Renal cortical epithelial cell (primary cell): Measurements from ENCODE around the gene AADACL3. TPM values are rescaled to one million over a fixed set of nuclear protein-coding genes. Genes with fewer than 3 reads are reported as not detected.
"Not testable (repeated sequence)": the region's sequence is repeated elsewhere in the genome, so short reads cannot be mapped to it uniquely, and the experiment has no call there.

Experiments
- DNase-seq: peaks from one replicate; pipeline ENCODE4 v3.0.0-alpha.2; 2011; ENCODE audit warnings: low read depth
- total RNA-seq: library from RNA; depleted of rRNA; stranded (reverse); fragments of >200 nt; gene quantifications from 2 replicates; pipeline ENCODE4 v1.2.3, GENCODE V29; 2014

Gene AADACL3, protein sequence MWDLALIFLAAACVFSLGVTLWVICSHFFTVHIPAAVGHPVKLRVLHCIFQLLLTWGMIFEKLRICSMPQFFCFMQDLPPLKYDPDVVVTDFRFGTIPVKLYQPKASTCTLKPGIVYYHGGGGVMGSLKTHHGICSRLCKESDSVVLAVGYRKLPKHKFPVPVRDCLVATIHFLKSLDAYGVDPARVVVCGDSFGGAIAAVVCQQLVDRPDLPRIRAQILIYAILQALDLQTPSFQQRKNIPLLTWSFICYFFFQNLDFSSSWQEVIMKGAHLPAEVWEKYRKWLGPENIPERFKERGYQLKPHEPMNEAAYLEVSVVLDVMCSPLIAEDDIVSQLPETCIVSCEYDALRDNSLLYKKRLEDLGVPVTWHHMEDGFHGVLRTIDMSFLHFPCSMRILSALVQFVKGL
- total RNA-seq: not detected in 2 replicates

DNA sequence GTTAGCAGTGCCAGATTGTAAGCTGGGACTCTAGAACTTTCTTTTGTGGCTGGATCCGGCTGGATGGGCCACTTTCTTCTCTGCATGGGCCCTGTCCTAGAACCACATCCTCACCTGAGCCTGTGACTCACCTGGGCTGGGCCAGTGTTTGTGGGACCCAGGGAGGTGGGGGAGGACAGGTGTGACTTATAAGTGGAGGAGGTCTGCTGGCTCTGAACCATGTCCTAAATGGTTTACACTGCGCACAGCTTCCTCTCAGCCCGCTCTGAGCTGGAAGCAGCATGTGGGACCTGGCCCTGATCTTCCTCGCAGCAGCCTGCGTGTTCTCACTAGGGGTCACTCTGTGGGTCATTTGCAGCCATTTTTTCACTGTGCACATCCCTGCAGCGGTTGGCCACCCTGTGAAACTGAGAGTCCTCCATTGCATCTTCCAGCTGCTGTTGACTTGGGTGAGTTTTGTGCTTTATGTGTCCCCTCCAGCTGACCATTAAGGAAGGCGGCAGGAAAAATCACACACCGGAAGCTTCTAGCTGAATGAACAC lies at the start of gene AADACL3:
Gene AADACL3, plus strand, starts transcription at position 215 of the 542 bp plus-strand sequence. Its CDS starts 67 bp downstream, at position 282.
- DNase-seq: no peak

DNA sequence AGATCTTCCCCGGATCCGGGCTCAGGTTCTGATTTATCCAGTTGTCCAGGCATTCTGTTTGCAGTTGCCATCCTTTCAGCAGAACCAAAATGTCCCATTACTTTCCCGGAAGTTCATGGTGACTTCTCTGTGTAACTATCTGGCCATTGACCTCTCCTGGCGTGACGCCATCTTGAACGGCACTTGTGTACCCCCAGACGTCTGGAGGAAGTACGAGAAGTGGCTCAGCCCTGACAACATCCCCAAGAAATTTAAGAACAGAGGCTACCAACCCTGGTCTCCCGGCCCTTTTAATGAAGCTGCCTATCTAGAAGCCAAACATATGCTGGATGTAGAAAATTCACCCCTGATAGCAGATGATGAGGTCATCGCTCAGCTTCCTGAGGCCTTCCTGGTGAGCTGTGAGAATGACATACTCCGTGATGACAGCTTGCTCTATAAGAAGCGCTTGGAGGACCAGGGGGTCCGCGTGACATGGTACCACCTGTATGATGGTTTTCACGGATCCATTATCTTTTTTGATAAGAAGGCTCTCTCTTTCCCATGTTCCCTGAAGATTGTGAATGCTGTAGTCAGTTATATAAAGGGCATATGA lies 49.7 kb upstream of the AADACL3 start:
- DNase-seq: no peak

DNA sequence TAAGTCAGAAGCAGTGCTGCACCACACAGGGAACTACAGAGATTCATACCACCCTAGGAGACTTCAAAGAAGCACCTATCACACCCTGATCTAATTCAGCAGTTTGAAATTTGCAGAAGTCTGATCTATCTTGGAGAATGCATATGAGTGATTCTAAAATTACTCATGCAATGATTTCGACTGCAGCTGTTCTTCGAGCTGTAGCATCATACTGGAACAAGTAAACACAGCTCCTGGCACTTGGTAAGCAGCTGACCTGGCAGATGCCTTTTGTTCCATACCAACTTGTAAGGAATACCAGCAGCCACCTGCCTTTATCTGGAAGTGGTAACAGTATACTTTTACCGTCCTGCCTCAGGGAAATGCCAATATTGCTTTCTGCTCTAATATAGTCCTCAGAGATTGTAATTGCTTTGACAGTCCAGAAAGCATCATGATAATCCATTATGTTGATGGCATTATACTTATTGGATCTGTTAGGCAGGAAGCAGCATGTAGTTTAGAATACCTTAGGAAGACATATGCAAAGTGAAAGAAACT lies 46.3 kb upstream of the AADACL3 start:
- DNase-seq: no peak

DNA sequence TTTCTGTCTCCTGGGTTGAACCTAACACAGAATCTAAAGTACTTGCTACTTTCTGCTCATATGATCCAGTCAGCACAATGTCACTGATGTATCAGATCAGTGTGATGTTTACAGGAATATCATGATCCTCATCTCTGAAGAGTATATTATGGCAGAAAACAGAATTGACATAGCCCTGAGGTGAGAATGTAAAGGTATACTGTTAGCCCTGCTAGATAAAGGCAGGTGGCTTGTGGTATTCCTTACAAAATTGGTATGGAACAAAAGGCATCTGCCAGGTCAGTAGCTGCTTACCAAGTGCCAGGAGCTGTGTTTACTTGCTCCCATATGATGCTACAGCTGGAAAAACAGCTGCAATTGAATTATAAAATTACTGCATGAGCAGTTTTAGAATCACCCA lies 41.6 kb upstream of the AADACL3 start:
- no peak for DNase-seq

DNA sequence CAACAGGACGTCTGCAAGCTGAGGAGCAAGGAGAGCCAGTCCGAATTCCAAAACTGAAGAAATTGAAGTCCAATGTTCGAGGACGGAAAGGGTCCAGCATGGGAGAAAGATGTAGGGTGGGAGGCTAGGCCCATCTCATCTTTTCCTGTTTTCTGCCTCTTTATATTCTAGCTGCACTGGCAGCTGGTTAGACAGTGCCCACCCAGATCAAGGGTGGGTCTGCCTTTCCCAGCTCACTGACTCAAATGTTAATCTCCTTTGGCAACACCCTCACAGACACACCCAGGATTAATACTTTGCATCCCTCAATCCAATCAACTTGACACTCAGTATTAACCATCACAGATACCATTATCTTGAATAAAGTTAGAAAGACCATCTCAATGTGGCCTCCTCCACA lies 39.8 kb upstream of the AADACL3 start:
- DNase-seq: not testable (repeated sequence)

DNA sequence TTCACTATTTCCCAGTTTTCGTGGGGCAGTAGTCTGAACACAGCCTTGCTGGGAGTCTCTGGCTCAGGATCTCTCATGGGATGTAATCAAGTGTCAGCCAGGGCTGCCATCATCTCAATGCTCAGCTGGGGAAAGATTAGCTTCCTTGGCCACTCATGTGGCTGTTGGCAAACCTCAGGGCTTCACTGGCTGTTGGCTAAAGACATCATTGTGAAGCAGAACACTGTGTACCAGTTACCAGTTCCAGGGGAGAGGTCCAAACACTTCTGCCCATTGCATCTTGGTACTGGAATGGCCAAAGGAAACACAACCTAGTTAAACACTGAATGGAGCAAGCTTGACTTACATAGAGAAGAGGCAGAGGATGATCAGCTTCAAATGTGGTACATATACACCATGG lies 38.3 kb upstream of the AADACL3 start:
- no peak for DNase-seq

DNA sequence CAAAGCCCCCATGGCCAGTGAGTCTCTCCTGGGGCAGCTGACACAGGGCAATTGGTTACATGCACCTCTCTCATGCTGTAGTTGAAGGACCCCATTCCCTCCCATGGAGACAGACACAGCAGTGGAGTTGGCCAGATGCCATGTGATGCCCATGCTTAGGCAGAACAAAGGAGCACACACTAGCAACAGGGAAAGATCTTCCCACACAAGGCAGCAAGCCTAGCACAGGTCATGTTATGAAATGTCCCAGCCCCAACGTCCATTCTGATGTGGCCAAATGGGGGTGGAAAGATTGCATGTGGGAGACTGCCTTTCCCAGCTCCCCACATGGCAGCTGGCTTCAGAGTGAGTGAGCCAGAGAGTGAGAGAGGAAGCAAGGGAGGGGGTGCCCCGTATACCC lies 37.6 kb upstream of the AADACL3 start:
- DNase-seq: no peak

DNA sequence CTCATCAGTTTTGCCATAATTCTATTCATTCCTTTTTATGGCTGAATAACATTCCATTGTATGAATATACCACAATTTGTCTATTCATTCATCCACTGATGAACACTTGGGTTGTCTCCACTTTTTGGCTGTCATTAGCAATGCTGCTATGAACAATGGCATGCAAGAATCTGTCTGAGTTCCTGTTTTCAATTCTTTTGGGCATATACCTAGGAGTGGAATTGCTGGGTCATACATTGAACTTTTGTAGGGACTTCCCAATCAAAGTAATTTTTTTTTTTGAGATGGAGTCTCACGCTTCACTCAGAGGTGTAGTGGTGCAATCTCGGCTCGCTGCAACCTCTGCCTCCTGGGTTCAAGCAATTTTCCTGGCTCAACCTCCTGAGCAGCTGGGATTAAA lies 37.1 kb upstream of the AADACL3 start:
- DNase-seq: no peak

DNA sequence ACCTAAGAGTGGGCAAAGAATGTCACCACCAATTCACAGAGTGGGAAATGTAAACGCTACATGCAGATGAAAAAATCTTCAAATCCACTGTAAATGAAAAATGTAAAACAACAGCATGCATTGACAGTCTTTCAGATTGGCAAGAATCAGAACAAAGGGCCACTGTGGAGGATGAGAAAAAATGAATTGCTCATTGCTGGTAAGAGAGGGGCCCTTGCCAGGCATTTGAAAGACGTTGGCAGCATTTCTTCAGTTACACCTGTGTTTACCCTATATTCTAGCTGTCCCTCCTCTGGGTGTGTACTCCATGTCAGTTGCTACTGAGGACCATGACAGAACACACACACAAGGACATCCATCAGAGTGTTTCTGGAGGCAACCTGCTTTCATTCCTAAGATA lies 25.8 kb upstream of the AADACL3 start:
- no peak for DNase-seq

DNA sequence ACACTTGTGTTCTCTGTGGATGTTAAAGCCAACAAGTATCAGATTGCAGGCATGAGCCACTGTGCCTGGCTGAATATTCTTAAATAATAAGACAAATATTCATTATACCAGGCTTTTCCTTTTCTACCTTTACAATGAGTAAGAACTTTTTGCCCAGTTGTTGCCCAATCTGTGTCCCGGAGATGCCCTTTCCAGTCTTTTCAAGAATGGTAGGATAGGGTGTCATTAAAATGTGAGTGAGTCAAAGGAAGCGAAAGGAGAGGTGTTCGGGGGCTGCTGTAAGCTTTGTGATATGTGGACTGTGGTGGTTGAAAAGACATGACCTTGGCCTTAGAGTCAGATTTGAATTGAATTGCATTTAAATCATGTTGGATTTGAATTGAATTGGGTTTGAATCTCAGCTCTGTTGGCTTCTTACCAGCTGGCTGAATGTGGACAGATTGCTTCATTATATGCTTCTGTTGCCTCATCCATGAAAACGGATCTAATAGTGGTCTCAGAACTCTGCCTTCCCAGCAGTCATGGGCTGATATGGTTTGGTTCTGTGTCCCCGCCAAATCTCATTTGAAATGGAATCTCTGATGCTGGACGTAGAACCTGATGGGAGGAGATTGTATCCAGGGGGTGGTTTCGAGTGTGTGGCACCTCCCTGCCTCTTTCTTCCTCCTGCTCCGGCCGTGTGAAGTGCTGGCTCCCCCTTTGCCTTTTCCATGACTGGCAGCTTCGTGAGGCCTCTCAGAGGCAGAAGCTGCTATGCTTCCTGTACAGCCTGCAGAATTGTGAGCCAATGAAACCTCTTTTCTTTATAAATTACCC lies 22.7 kb upstream of the AADACL3 start:
- DNase-seq: no peak

DNA sequence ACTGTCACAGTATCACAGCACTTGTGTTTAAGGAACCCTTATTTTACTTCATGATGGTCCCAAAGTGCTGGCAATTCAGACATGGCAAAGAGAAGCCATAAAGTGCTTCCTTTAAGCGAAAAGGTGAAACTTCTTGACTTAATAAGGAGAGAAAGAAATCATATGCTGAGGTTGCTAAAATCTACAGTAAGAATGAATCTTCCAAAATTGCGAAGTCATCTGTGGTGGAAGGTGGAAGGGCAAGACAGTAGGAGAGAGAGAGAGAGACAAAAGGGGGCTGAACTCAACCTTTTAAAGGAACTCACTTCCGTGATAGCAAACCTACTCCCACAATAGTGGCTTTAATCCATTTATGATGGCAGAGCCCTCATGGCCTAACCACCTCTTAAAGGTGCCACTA lies 19.3 kb upstream of the AADACL3 start:
- DNase-seq: no peak

DNA sequence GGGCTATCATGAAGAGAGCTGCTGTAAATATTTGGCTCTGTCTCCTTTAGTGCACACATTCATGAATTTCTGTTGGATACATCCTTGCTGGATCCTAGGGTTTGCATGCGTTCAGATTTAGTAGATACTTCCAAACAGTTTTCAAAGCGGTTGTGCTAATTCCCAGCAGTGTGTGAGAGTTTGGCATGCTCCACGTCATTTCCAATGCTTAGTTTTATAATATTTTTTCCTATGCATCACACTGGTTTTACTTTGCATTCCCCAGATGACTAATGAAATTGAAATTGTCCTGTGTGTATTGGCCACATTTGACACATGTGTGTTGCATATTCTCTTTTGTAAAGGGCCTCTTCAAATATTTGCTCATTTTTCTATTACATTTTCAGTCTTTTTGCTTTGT lies 18.5 kb upstream of the AADACL3 start:
- no peak for DNase-seq

DNA sequence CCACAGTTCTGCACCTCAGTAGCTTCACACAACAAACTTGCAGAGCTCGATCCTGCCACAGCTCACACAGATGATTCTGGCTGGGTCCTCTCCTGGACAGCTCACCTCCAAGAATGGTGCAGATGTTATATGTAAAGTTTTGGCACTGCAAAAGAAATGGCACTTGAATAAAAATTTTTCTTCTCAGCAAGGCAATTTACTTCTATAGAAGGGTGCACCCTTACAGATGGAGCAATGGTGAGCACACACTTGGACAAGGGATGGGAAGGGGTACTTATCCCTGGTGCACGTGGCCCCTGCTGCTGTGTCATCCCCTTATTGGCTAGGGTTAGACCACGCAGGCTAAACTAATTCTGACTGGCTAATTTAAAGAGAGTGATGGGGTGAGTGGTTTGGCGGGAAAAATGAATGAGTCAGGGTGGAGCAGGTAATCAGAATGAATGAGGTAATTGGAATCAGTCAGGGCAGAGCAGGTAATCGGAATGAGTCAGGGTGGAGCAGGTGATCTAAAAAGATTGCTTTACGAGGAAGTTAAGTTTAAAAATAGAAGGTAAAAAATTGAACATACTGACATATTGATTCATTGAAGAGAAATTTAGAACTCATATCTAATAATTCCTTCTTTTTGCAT lies 12.0 kb upstream of the AADACL3 start:
- DNase-seq: no peak

DNA sequence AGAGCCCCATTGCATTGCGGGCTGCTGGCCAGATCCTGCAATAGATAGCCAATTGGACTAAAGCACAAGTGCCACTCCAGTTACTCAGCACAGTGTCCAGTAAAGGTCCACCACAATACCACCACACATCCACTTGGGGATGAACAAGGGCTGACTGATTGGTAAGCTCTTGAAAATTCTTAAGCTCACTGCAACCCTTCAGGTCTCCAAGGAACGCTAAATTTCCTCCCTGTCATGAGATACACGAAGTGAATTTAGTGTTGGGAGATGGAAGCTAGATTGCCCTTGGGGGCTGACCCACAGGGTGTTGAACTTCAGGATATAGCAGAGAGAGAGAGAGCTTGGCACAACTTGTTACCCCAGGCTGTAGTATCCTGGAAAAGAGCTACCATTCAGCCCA lies 9.8 kb upstream of the AADACL3 start:
- no peak for DNase-seq

DNA sequence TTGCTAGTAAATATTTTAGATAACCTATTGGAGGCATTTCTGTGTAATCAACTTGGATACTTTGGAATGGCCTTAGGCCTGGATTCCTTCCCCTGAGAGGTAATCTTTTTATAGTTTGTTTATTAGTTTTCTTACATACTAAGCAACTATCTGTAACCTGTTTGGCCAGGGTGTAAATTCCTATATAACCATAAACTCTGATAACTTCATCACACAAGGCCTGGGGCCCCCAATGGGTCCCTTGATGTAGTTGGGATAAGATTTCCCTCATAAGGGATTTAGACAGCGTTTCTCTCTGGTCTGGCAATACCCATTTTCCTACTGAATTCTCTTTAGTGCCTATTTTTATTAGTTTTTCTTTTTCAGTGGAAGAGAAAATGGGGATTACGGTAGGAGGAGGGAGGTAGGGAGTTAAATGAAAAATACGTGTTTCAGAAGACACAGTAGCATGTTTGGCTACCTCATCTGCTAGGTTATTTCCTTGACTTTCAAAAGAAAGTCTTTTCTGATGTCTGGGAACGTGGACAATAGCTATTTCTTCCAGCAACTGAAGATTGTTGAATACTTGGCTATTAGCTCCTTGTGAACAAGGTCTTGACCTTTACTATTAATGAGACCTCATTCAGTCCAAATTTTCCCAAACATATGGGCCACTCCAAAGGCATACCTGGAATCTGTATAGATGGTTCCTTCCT lies 7.4 kb upstream of the AADACL3 start:
- no peak for DNase-seq

DNA sequence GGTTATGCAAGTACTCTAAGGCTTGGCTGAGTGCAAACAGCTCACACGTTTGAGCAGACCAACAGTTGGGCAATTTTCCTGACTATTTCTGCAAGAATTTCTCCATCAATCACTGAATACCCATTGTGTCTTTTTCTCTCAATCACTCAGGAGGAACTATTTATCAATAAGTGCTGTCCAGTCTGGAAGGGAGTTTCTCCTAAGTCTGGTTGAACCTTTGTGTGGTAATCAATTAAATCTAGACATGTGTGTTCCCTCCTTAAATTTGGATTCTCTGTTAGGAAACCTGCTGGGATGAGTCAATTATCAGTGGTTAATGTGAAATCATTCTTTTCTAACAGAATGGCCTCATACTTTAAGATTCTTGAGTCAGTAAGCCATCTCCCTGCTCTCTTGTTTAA lies 6.8 kb upstream of the AADACL3 start:
- no peak for DNase-seq

DNA sequence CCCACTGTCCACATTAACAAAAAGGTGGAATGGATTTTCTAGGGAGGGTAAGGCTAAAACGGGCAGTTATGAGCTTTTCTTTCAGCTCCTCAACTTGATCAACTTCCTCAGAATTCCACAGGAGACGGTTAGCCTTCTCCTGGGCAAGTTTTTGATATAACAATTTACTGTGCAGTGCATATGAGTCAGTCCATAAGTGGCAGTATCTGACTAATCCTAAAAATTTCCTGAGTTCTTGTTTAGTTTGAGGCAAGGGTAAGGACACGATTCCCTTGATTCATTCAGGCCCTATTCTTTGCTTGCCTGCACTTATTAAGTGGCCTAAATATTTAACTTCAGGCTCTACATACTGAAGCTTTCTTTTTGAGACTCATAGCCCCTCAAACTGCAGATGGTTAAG lies 6.2 kb upstream of the AADACL3 start:
- no peak for DNase-seq

DNA sequence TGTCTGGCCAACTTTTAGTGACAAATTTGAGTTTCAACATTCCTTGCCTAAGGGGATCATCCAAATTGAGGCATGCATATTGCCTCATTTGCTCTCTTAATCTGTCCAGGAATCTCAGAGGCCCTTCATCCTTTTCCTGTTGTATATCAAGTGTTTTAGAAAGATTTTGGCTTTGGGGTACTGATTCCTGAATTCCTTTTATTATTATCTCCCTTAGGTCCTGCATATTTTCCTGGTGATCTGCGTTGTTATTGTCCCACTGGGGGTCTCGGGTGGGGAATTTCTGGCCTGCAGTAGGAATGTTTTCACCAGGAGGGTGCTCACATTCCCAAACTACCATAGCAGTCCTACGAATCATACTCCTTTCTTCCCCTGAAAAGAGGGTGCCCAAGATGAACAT lies 4.4 kb upstream of the AADACL3 start:
- DNase-seq: no peak

DNA sequence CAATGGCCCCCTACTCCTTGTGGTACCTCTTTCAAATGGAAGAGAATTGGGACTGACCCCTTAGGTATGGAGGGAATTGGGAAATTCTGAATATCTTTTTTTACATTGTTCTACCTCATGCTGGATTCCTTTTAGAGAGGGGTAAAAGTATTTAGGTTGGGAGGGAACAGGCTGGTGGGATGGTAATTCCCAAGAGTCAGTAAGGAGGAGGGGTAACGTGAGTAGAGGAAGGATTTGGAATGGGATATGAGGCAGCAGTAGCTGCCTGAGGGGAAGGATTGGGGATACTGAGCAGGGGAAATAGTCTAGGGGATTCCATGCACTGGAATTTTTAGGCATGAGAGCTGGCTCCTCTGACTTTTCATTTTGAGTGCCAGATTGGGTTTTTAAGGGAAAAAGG lies 3.8 kb upstream of the AADACL3 start:
- no peak for DNase-seq

DNA sequence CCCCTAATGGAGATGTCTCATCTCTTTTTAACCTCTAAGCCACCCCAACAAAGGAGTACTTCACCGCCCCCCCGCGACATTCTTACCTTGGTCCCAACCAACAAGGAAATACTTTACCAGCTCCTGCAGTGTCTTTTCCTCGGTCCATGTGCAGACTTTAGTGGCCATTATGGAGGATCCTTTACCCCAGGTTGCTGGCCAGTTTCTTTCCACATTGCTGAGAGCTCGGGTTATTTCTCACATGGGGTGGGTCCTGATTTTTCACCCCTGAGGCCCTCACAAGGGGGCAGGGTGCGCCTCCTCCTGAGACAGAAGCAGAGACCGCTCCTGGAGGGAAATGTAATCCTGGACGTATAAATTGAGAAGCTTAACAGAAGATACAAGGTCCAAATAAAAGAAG lies 3.0 kb upstream of the AADACL3 start:
- no peak for DNase-seq

DNA sequence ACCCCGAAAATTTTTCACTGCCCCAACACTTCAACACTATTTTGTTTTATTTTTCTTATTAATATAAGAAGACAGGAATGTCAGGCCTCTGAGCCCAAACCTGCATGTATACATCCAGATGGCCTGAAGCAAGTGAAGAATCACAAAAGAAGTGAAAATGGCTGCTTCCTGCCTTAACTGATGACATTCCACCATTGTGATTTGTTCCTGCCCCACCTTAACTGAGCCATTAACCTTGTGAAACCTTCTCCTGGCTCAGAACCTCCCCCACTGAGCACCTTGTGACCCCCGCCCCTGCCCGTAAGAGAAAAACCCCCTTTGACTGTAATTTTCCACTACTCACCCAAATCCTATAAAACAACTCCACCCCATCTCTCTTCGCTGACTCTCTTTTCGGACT lies 2.3 kb upstream of the AADACL3 start:
- not testable (repeated sequence) for DNase-seq
